ENCODE results near the gene CNTNAP2. TPM values are rescaled to one million over a fixed set of nuclear protein-coding genes. Genes with fewer than 3 reads are reported as not detected.

Gene CNTNAP2
- total and polyA plus RNA-seq, 2 donors (not counting 1 experiment from before 2014, with no cell fraction given): not detected

DNA sequence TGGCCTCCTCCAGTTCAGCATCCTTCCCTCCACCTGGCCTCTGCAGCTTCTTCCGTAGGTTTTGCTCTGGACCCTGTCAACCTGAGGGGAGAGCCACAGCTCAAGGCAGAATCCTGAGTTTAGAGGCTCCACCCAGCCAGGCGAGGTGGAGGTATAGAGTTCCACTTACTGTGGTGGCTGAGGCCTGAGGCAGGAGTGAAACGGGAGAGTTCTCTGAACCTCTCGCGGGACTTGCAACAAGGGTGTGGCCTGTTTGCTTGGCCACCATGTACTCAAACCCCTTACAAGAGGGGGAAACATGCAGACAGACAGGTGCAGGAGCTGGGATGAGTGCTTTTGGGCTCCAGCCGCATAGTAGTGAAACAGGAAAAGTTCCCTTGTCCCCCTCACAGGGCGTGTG is 2320.0 kb downstream of the CNTNAP2 start:
- Histone ChIP-seq H3K36me3 (ENCODE audit: control insufficient read depth, insufficient read depth, low read length) (no peaks in the 10 kb centered on the region), H3K9me3 (ENCODE audit: control insufficient read depth, insufficient read depth, low read depth, low read length) (no peaks in the 10 kb centered on the region), H3K27me3 (ENCODE audit: control insufficient read depth, insufficient read depth, low read length) (no peaks in the 10 kb centered on the region), H4K20me1 (ENCODE audit: control insufficient read depth, extremely low read depth, insufficient read depth, low read length) (no peaks in the 10 kb centered on the region), H3K4me1 (ENCODE audit: control insufficient read depth, extremely low read depth, insufficient read depth, low read length) (no peaks in the 10 kb centered on the region), H3K79me2 (ENCODE audit: control insufficient read depth, insufficient read depth, low read length) (no peaks in the 10 kb centered on the region), H2AFZ (ENCODE audit: low read length) (no peak overlapping the region), H3K4me3 (replicated peaks in 1 of 4; ENCODE audit: control extremely low read depth in 1 of 4, insufficient read depth in 1 of 4, low read depth in 3 of 4, low read length in 4 of 4) (no peak overlapping the region), H3K9ac (ENCODE audit: insufficient read depth, low read length) (no peak overlapping the region), H3K27ac (ENCODE audit: insufficient read depth, low read length) (no peak overlapping the region), H3K4me2 (ENCODE audit: extremely low read depth, insufficient read depth, low read length) (no peak overlapping the region)
- TF ChIP-seq, protein P1, sequence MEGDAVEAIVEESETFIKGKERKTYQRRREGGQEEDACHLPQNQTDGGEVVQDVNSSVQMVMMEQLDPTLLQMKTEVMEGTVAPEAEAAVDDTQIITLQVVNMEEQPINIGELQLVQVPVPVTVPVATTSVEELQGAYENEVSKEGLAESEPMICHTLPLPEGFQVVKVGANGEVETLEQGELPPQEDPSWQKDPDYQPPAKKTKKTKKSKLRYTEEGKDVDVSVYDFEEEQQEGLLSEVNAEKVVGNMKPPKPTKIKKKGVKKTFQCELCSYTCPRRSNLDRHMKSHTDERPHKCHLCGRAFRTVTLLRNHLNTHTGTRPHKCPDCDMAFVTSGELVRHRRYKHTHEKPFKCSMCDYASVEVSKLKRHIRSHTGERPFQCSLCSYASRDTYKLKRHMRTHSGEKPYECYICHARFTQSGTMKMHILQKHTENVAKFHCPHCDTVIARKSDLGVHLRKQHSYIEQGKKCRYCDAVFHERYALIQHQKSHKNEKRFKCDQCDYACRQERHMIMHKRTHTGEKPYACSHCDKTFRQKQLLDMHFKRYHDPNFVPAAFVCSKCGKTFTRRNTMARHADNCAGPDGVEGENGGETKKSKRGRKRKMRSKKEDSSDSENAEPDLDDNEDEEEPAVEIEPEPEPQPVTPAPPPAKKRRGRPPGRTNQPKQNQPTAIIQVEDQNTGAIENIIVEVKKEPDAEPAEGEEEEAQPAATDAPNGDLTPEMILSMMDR (conservative IDR thresholded peaks at IDR 0.05 in 1 of 2, IDR thresholded peaks at IDR 0.05 in 1 of 2; ENCODE audit: low read depth in 1 of 2, low read length in 2 of 2): no peak
- no peak for TF ChIP-seq EZH2 (IDR thresholded peaks at IDR 0.05; ENCODE audit: low read length, missing control alignments)
- no peak for DNase-seq (ENCODE audit: low read depth in 2 of 2)

DNA sequence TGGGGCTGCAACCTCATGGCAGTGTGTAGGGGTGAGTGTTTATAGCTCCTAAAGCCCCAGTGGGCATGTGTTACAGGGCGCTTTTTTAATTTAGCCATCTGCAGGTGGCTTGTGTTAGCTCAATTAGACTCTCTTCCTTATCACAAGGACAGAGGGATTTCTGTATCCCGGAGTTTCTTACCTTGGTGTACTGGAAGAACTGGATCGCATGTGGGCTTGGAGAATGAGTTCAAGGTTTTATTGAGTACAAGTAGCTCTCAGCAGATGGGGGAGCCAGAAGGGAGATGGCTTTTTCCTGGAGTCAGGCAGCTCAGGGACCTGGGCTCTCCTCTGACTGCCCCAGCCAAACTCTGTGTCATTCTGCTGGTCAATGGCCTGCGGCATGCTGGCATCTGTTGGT is 2320.4 kb downstream of the CNTNAP2 start:
- no peaks in the 10 kb centered on the region for H3K27me3 ChIP-seq (ENCODE audit: control insufficient read depth, insufficient read depth, low read length)
- H3K79me2 ChIP-seq (ENCODE audit: control insufficient read depth, insufficient read depth, low read length): no peaks in the 10 kb centered on the region
- no peaks in the 10 kb centered on the region for H3K36me3 ChIP-seq (ENCODE audit: control insufficient read depth, insufficient read depth, low read length)
- no peak overlapping the region for H2AFZ ChIP-seq (ENCODE audit: low read length)
- no peak overlapping the region for H3K27ac ChIP-seq (ENCODE audit: insufficient read depth, low read length)
- no peak overlapping the region for H3K4me3 ChIP-seq (replicated peaks in 1 of 4; ENCODE audit: control extremely low read depth in 1 of 4, insufficient read depth in 1 of 4, low read depth in 3 of 4, low read length in 4 of 4)
- H3K9ac ChIP-seq (ENCODE audit: insufficient read depth, low read length): no peak overlapping the region
- no peak overlapping the region for H3K4me2 ChIP-seq (ENCODE audit: extremely low read depth, insufficient read depth, low read length)
- no peaks in the 10 kb centered on the region for H4K20me1 ChIP-seq (ENCODE audit: control insufficient read depth, extremely low read depth, insufficient read depth, low read length)
- H3K9me3 ChIP-seq (ENCODE audit: control insufficient read depth, insufficient read depth, low read depth, low read length): no peaks in the 10 kb centered on the region
- DNase-seq (ENCODE audit: low read depth in 2 of 2): no peak
- no peaks in the 10 kb centered on the region for H3K4me1 ChIP-seq (ENCODE audit: control insufficient read depth, extremely low read depth, insufficient read depth, low read length)
- no peak for TF ChIP-seq EZH2 (IDR thresholded peaks at IDR 0.05; ENCODE audit: low read length, missing control alignments)
- TF ChIP-seq, protein P1 (conservative IDR thresholded peaks at IDR 0.05 in 1 of 2, IDR thresholded peaks at IDR 0.05 in 1 of 2; ENCODE audit: low read depth in 1 of 2, low read length in 2 of 2): no peak

DNA sequence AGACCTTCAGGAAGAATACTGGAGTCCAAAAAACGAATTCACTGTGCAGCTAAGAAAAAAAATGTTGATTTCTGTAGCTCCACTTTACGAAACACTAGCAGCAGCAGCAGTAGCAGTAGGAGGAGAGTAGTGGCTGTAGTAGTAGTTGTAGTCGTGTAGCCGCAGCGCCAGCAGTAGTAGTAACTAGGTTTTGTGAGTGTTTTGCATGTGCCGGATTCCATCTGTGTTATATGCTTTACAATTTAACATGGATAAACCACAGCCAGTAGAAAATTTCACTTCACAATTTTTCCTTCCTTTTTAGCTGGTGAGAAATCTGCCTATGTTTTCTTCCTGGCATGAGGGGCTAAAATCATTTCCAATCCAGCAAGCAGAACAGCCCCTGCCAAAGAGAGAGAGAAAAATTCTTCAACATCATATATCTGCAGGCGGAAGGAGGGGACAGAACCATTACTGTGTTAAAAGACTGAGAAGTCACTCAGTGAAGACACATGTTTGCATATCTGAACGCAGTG is 2325.6 kb downstream of the CNTNAP2 start:
- Histone ChIP-seq H3K36me3 (ENCODE audit: control insufficient read depth, insufficient read depth, low read length) (no peaks in the 10 kb centered on the region), H3K9me3 (ENCODE audit: control insufficient read depth, insufficient read depth, low read depth, low read length) (no peaks in the 10 kb centered on the region), H3K4me2 (ENCODE audit: extremely low read depth, insufficient read depth, low read length) (no peak overlapping the region), H4K20me1 (ENCODE audit: control insufficient read depth, extremely low read depth, insufficient read depth, low read length) (no peaks in the 10 kb centered on the region), H3K79me2 (ENCODE audit: control insufficient read depth, insufficient read depth, low read length) (no peaks in the 10 kb centered on the region), H3K27me3 (ENCODE audit: control insufficient read depth, insufficient read depth, low read length) (no peaks in the 10 kb centered on the region), H3K9ac (ENCODE audit: insufficient read depth, low read length) (no peak overlapping the region), H3K4me3 (replicated peaks in 1 of 4; ENCODE audit: control extremely low read depth in 1 of 4, insufficient read depth in 1 of 4, low read depth in 3 of 4, low read length in 4 of 4) (no peak overlapping the region), H2AFZ (ENCODE audit: low read length) (no peak overlapping the region), H3K27ac (ENCODE audit: insufficient read depth, low read length) (no peak overlapping the region), H3K4me1 (ENCODE audit: control insufficient read depth, extremely low read depth, insufficient read depth, low read length) (no peaks in the 10 kb centered on the region)
- DNase-seq (ENCODE audit: low read depth in 2 of 2): no peak
- TF ChIP-seq, protein P1 (conservative IDR thresholded peaks at IDR 0.05 in 1 of 2, IDR thresholded peaks at IDR 0.05 in 1 of 2; ENCODE audit: low read depth in 1 of 2, low read length in 2 of 2): no peak
- TF ChIP-seq EZH2 (IDR thresholded peaks at IDR 0.05; ENCODE audit: low read length, missing control alignments): no peak

Data from fibroblast of lung (primary cell).